GM18511 (cell line): ENCODE measurements around the gene NIT1.

Experiments used
- ATAC-seq: cut with Tn5 transposase; IDR thresholded peaks from one replicate; pipeline ENCODE4 v1.9.1; 2021; ENCODE audit warnings: mild to moderate bottlenecking, moderate library complexity; ENCODE audit not compliant: unreplicated experiment

The NIT1 gene

DNA sequence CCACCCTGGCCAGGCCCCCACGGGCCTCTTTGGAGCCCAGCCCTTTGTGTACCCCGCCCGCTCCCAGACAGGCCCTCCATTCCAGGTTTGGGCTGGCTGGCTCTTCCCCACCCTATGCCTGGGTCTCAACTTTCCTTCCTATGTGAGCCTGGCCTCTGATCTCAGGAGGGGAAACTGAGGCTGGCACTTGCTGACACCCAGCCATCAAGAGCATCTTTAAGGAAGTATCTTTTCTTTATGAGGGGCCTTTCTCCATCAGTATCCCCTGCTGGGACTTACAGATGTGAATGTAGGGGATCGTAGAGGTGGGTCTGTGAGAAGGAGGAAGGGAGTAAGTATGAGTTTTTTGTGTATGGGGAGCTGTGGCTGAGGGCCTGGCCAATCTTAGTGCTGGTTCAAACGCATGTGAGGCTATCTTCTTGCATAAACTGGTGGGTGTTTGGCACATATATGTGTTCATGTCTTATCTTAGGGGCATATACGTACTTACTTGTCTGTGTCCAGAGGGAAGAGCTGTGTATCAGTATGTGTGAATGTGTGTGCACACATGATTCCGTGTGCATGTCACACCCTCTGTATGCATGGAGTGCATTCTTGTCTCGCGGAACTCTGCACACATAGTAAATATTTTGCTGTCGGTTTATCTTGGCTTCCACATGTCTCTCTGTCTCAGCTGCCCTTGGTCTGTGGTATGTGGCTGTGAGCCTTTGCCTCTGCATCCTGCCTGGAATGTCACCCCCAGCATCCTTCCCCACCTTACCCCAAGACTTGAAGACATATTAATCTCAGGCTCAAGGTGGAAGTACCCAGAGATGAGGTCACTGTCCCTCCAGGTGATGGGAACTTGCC is 33.9 kb upstream of the NIT1 start:
- no peak for ATAC-seq

DNA sequence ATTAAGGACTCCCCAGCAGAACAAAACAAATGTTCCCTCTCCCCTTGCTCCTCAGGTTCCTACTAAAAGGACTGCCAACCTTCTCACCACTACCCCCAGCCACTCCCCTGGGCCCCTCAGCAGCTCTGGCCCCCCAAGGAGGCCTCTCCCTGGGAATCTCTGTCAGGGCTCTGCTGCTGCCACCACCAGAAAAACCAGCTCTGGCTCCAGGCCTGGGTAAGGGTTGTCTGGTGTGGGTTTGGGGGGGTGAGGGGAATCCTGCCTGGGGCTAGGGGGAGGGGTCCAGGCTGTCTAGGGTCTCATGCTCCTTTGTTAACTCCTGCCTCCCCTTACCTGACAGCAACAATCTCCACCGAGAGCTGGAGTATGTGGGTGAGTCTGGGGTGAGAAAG is 33.3 kb upstream of the NIT1 start:
- no peak for ATAC-seq

DNA sequence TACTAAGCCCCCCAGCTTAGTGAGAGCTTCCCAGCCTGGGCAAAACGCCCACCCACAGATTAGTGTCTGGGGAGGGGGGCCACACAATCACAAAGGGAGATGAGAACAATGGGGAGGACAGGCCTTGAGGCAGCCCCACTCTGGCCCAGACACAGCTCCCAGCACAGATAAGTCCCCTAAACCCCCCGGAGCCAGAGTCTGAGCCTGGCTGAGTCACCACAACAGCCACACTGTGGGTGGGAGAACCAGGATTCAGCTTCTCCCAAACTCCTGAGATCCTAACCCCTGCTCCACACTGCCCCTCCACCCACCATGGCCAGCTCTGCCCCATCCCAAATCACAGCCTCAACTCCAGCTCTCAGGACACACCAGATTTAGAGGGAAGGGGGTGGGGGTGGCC is 32.7 kb upstream of the NIT1 start:
- ATAC-seq: no peak

DNA sequence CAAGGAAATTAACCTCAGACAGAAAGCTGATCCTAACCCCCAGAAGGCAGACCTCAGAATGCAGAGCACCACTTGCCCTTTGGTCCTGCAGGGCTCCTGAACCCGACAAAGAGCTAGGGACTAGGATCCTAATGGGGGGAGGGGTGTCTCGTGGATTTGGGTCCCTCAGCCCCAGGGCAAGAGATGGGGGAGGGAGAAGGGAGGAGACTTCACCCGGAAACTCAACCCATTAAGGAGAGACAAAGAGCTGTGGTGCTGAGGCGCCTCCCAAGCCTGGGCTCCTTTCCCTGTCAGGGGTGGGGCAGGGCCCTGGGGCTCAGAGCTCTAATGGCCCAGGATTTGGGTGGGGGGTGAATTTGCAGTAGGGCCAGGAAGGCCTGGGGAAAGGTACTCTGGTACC is 31.4 kb upstream of the NIT1 start:
- no peak for ATAC-seq

DNA sequence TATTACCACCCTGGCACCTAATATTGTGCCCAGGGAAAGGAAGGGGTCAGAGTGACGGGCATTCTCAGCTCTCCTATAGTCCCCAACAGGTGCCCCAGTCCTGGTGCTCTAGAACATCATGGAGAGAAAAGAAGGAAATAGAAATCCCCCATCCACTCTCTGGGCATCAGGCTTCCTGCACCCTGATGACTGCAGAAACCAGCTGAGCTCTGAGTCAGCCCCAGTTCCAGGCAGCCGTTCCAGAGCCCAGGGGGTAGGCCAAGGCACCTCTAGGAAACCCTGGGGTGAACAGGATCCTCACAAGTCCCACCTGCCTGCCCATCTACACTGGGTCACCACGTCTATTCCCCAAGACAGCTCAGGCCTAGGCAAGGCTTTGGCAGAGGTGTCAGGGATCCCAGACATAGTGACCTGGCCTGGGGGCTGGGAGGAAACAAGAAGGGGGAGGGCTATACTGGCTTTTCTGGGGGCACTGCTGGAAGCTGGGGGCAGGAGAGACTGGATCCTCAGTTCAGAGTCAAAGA is 29.3 kb upstream of the NIT1 start:
- no peak for ATAC-seq

DNA sequence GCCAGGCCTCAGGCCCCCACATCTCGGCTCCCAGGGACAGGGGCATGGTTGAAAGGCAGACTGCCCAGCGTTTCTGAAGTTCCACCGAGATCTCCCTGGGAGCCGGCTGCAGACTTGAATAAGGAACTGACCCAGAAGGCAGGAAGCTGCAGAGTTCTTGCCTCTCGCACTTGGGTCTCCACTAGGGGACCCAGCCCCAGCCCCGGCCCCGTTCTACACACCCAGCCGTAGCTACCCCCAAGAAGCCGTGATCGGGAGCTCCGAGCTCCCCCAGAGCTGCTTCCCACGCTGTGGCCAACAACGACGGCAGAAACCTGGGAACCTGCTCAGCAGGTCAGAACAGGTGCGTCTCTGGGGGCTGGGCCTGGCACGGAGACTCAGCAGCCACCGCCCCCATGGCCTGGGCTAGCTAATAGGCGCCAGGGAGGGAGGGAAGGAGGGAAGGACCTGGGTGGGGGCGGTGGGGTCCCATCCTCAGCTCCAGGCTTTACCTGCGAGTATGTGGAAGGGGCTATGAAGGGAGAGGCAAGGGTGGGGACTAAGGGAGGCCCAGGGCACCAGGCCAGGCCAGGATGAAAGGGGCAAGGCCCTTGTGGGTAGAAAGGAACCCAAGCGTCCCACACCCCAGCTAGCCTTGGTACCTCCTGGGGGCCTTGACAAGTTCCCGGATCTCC is 28.5 kb upstream of the NIT1 start, which contains the start of gene NECTIN4:
TSS of gene NECTIN4 (minus strand) at position 308 of the 674 bp plus-strand sequence. CDS start at position 46, 262 bp downstream.
- no peak for ATAC-seq

DNA sequence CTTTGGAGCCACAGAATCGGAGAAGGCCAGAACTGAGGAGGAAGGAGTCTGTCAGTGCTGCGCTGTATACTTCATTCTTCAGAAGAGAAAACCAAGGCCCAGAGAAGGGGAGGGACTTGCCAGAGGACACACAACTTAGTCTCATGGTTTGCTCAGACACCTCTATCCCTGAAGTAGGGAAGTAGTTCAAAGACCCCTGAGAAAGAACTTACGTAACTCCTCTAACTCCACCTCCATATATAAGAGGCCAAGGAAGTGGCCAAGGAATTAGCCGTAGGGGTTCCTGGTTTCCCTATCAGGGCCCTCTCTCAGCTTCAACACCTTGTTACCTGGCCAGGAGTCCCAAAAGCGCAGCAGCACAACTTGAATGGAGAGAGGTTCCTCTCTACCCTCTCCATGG is 28.0 kb upstream of the NIT1 start:
- no peak for ATAC-seq

DNA sequence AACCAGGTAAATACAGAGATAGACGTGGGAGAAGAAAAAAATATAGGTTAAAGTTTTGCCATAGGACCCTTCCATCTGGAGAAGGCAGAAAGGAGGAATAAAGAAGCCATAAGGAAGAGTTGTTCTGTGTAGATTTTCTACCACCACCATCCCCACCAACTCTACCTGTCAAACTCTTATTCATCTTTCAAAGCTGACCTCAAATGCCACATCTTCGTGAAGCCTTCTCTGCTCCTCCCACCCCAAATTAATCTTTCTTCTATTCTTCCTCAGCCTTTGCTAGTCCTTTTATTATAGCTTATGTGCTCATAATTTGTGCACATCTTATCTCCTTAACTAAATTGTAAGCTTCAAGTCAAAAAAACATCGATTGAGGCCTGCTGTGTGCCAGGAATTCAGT is 27.3 kb upstream of the NIT1 start:
- ATAC-seq: no peak

DNA sequence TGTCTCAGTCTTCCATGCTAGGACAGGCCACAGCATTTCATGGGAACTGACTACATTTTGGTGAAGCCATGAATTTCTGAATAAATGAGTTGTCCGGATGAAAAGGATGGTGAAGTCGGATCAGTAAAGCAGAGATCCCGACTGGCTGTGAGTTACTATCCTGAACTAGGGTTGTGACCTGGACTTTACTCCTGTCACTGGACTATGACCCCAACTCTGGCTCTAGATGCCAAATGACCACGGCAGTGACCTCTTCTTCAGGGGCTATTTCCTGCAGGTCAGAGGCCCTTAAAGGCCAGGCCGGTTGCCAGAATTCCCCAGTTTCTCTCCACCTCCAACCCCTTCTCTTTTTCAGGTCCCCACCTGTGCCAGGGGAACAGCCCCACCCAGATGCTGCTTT is 26.8 kb upstream of the NIT1 start:
- no peak for ATAC-seq

DNA sequence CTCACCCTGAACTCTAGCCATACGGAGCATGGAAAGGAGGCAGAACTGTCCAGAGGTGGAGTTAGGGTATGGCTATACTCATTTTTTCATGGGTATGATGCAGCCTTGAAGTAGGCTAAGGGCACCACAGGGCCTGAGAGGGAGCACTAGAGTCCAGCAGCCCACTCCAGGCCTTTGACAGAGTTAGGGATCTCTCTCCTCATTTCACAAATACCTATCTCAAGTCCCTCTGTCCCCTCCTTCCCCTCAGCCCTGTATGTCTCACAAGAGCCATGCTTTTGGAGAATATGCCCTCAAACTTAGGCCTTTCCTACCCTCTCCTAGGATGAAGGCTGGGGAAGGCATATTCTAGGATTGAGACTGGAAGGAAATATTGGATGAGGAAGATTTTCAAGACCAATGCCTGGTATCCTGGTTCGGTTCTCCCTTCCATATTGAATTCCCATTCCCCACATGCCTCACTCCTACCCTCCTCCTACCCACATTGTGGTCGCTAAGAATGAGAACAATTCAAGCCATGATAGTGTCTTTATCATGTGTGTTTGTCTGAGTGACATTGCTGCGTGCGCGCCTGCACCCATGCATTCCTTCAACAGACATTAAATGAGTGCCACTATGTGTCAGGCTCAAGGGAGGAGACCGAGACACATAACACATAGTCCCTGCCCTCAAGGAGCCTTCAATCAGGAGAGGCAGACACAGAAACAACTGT is 26.0 kb upstream of the NIT1 start:
- no peak for ATAC-seq

DNA sequence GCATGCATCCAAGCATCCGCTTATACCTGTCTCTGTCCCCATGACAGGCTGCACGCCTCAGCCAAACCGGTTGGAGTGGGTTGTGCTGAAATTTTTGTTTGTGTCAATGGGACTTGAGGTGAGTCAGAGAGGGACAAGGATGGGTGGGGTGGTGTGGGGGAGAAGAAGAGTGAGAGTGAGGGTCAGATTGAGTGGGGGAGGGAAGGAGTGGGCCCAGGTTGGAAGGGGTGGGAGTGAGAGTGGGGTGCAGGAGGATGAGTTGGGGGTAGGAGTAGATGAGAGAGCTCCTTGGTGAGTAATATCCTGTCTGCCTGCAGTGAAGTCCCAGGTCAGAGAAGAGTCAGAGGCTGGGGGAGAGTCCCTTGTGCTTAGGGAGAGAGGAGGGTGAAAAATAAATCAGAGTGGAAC is 25.3 kb upstream of the NIT1 start:
- no peak for ATAC-seq

DNA sequence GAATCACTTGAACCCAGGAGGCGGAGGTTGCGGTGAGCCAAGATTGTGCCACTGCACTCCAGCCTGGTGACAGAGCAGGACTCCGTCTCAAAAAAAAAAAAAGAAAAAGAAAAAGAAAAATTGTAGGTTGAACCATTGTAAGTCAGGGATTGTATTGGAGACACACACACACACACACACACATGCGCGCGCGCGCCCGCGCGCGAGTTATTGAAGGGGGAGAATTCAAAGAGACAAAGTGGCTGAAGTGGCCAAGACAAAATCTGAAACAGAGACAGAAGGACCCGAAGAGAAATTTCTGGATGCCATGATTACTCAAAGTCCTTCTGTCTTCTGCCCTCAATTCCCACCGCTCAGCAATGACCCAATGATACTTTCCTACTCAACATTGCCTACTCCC is 23.4 kb upstream of the NIT1 start:
- no peak for ATAC-seq

DNA sequence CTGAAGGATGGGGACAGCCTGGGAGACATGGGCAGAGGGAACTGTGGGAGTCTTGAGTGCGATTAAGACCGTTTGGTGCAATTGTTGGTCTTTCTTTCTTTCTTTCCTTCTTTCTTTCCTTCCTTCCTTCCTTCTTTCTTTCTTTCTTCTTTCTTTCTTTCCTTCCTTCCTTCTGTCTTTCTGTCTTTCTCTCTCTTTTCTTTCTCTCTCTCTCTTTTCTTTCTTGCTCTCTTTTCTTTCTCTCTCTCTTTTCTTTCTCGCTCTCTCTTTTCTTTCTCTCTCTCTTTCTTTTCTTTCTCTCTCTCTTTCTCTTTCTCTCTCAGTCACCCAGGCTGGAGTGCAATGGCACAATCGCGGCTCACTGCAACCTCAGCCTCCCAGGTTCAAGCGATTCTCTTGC is 22.7 kb upstream of the NIT1 start:
- ATAC-seq: no peak

DNA sequence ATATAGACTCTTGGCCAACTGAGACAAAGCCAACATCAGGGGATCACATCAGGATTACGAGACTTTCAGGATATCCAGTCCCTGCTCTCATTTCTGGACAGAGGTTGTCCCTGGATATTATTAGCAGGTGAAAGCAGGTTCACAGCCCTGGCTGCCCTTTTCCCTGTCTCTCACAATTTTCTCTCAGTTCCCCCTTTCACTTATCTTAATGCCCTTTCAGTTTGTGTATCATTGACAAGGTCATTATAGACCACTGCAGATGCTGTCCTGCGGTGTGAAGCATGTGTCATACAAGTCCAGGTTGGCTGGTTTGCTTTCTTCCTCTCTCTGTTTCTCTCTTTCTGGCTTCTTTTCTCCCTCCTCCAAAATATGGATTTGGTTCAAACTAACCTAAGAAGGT is 21.9 kb upstream of the NIT1 start:
- ATAC-seq: peak; percentile 57

DNA sequence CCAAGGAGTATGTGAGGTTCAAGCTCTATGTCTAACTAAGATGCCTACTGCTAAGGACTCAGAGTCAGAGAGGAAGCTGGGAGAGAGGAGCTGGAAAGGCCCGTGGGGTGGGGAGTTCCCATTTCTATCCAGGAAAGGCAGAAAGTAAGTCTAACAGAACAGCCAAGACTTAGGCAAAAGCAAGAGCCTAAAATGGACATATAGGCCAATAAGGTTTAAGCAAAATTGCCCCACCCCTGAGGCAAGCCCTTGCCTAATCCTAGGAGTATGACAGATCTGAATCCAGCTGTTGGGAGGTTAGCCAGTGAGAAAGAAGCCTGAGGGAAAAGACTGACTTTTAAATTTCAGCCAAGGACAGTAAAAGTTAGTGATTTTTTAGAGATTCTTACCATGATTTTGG is 21.4 kb upstream of the NIT1 start:
- no peak for ATAC-seq

DNA sequence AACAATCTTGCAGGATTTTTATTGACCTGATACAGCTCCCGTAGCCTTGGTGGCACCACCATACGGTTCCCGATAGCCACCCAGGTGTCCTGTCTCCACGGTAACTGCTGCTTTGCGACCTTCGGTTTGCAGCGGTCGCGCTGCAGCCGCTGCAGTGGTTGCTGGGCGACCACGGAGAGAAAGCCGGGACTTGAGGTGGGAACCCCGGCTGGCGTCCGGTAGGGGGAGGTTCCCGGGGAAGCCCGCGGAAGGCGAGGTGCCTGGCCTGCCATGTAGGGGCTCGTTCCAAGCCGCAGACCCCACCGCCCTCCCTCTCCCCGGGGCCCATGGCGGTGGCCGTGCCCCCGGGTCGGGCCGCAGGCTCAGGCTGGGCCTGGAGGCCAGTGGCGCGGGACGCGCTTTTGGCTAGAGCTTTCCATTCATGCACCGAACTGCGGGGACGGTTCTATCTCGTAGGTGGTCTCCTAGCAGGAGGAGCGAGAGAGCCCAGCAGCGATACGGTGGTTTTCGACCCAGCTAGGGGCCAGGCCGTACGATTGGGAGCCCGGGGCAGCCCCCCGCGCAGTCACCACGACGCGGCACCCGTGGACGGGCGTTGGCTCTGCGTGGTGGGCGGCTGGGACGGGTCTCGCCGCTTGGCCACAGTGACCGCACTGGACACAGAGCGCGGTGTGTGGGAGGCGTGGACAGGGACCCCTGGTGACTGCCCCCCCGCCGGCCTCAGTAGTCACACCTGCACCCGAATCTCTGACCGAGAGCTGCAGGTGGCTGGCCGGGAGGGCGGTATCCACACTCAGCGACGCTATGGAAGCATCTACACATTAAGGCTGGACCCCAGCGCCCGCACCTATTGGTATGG is 19.5 kb upstream of the NIT1 start, which contains the start of gene KLHDC9:
TSS of gene KLHDC9 (plus strand) at position 152 of the 859 bp plus-strand sequence. CDS start at position 327, 175 bp downstream.
- peak; percentile 82 for ATAC-seq

DNA sequence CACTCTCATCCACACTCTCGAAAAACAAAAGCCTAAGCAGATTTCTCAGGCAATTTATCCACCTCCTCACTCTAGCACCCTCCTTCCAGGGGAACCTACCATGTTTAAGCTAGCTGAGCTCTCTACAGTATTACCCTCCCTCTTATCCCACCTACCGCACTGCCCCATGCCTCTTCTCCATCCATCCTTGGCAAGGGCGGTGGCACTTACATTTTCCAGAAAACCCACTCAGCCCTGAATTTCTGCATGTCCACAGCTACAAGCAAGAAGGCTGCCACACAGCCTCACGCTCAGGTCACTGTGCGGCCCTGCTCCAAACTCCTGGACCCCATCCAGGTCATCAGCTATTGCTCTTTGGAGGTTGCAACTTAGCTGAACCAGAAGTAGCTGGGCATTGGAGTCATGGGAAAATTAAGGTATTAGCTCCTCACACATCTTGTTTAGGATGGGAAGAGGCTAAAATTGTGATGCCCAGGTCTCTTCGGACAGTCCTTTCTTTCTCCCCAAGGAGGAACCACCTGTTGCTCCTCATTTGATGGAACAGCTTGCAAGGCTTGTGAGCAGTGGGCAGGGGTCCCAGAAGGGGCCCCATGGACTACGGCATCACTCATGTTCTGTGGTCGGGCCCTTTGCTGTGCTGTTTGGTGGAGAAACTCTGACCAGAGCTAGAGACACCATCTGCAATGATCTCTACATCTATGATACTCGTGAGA is 18.7 kb upstream of the NIT1 start:
- no peak for ATAC-seq

DNA sequence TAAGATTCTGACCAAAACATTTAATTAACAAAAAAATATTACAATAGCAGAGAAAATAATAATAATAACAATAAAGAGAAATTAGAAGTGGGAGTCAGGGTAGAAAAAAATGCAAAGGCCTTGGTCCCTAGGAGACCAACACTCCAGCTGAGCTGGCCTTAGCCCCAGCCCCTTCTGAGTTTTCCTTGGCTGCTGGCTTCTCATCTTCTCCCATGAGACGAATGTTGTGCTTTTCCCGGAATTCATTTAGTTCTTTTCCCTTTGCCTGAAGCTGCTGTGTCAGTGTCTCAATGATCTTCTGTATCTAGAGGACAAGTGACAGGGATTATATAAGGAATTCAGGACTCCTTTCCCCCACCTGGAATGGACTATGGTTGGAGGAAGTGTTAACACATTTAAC is 17.3 kb upstream of the NIT1 start:
- no peak for ATAC-seq

DNA sequence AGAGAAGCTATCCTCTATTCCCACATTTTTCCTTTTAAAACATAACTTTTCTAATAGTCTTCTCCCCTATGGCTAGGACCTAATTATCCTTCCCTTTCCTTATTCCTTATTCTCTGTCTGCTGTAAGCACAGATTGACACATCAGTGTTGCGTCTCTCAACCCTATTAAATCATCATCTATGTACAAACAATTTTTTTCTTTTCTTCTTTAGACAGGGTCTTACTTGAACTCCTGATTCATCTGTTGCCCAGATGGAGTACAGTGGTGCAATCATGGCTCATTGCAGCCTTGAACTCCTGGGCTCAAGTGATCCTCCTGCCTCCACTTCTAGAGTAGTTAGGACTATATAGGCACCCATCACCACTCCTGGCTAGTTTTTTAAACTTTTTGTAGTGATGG is 11.5 kb upstream of the NIT1 start:
- ATAC-seq: no peak

DNA sequence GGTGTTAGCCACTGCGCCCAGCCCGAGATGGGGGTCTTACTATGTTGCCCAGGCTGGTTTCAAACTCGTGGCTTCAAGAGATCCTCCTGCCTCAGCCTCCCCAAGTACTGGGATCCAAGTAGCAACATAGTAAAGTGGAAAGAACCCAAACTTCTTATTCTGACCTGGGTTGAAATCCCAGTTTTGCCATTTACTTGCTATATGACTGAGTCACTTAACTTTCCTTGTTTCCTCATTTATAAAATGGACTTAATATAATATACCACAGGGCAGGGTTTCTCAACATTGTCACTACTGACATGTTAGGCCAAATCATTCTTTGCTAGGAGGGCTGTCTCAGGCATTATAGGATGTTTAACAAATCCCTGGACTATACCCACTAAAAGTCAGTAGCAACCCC is 6.8 kb upstream of the NIT1 start:
- no peak for ATAC-seq
